Natural killer cell (primary cell): ENCODE results near the gene CYTL1. TPM values are rescaled to one million over a fixed set of nuclear protein-coding genes. Genes with fewer than 3 reads are reported as not detected.
"Not testable (repeated sequence)": the region's sequence is repeated elsewhere in the genome, so short reads cannot be mapped to it uniquely, and the experiment has no call there.

ENCODE experiments used
- ATAC-seq, 3 donors: fragments of 150-1000 bp in 2 of 3; fragments of 200-7000 bp in 1 of 3; cut with Tn5 transposase; 1 replicate in 1 of 3; 2 replicates in 2 of 3; pipeline ENCODE4 v1.10.0; 2021; ENCODE audit warnings: mild to moderate bottlenecking in 2 of 3, moderate library complexity in 2 of 3
- DNase-seq, 2 donors: peaks; one replicate each; pipeline versions ENCODE4 v3.0.0 to v3.0.0-alpha.2; 2013 to 2021; ENCODE audit warnings: mixed read lengths in 1 of 2
- H3K27ac ChIP-seq: one replicate; pipeline ENCODE4 v1.5.1; 2013; ENCODE audit warnings: mild to moderate bottlenecking, low read length
- H3K27me3 ChIP-seq: one replicate; pipeline ENCODE4 v1.6.1; 2013; ENCODE audit warnings: low read length; ENCODE audit not compliant: control insufficient read depth, insufficient read depth
- H3K36me3 ChIP-seq: one replicate; pipeline ENCODE4 v1.6.1; 2013; ENCODE audit warnings: low read length; ENCODE audit not compliant: control insufficient read depth, insufficient read depth
- H3K4me1 ChIP-seq: one replicate; pipeline ENCODE4 v1.6.1; 2013; ENCODE audit warnings: low read length; ENCODE audit not compliant: control insufficient read depth, insufficient read depth
- H3K4me3 ChIP-seq: one replicate; pipeline ENCODE4 v1.5.1; 2013; ENCODE audit warnings: low read length
- H3K9me3 ChIP-seq: one replicate; pipeline ENCODE4 v1.6.1; 2013; ENCODE audit warnings: low read length; ENCODE audit not compliant: control insufficient read depth, insufficient read depth
- H3K27ac Mint-ChIP-seq, 2 donors: one replicate each; pipeline ENCODE4 v1.8.0; 2022; ENCODE audit warnings: mild to moderate bottlenecking in 2 of 2, mixed read lengths in 2 of 2, moderate library complexity in 1 of 2
- H3K27me3 Mint-ChIP-seq, 2 donors: one replicate each; pipeline ENCODE4 v1.8.0; 2022; ENCODE audit warnings: low read depth in 2 of 2, mixed read lengths in 2 of 2
- H3K36me3 Mint-ChIP-seq: one replicate; pipeline ENCODE4 v1.8.0; 2022; ENCODE audit warnings: mixed read lengths
- H3K4me1 Mint-ChIP-seq, 2 donors: one replicate each; pipeline ENCODE4 v1.8.0; 2022; ENCODE audit warnings: mixed read lengths in 2 of 2
- H3K4me3 Mint-ChIP-seq: one replicate; pipeline ENCODE4 v1.8.0; 2022; ENCODE audit warnings: mild to moderate bottlenecking, moderate library complexity, mixed read lengths
- H3K9me3 Mint-ChIP-seq, 2 donors: one replicate each; pipeline ENCODE4 v1.8.0; 2022; ENCODE audit warnings: mixed read lengths in 2 of 2
- CTCF ChIP-seq: fragments of 200-600 bp; IDR thresholded peaks from one replicate; pipeline ENCODE4 v1.8.0; 2022; ENCODE audit warnings: antibody characterized with exemption
- WGBS: methylation state at CpG from one replicate; pipeline ENCODE4 v1.1.7; 2013; ENCODE audit warnings: missing lambda C conversion rate; ENCODE audit not compliant: insufficient coverage; 5-methylcytosine and 5-hydroxymethylcytosine counted together
- intact Hi-C: fragments of 100-400 bp; cut with micrococcal nuclease; formaldehyde crosslinking; loops from one replicate; pipeline ENCODE4 v1.14.2; 2022
- total RNA-seq, 4 donors: library from RNA; stranded (reverse); fragments of 120-200 nt in 1 of 4; gene quantifications; one replicate each; pipeline versions ENCODE4 v1.2.3 to v1.2.4, GENCODE V29; 2013 to 2022

CYTL1 gene
- total RNA-seq, 3 donors from 2014 or later (not counting 1 experiment from before 2014, with no cell fraction given) = 1.00 to 4.4 (median 1.9) TPM

- WGBS = 90% methylated on average over 8 of the region's 8 CpGs
- no peaks in the 10 kb centered on the region for H3K36me3 Mint-ChIP-seq
- H3K27me3 Mint-ChIP-seq = peaks cover 38 to 60% of the 10 kb centered on the region in 2 donors
These were observed 14.8 kb downstream of the CYTL1 start for GRCh38 chr4:5004496-5004895.

GRCh38 chr4:5003918-5004317 is 15.3 kb downstream of the CYTL1 start:
- Histone ChIP-seq H3K27me3 (no peaks in the 10 kb centered on the region), H3K9me3 (no peaks in the 10 kb centered on the region), H3K27ac (no peak overlapping the region), H3K4me3 (no peak overlapping the region), H3K36me3 (no peaks in the 10 kb centered on the region), H3K4me1 (no peaks in the 10 kb centered on the region)
- no peak for TF ChIP-seq CTCF
- intact Hi-C loops = no loop called here
- H3K4me3 Mint-ChIP-seq = no peak overlapping the region
- no peaks in the 10 kb centered on the region for H3K36me3 Mint-ChIP-seq
- H3K9me3 Mint-ChIP-seq = no peaks in the 10 kb centered on the region
- ATAC-seq (no peak), DNase-seq (no peak)
- no peak overlapping the region for H3K27ac Mint-ChIP-seq
- H3K27me3 Mint-ChIP-seq = peaks cover 34 to 60% of the 10 kb centered on the region in 2 donors
- no peaks in the 10 kb centered on the region for H3K4me1 Mint-ChIP-seq
- 90% methylated on average over 3 of the region's 3 CpGs for whole genome bisulfite sequencing

More at GRCh38 chr4:5004496-5004895, 14.8 kb downstream of the CYTL1 start:
- no peaks in the 10 kb centered on the region for H3K4me1 Mint-ChIP-seq
- no peaks in the 10 kb centered on the region for H3K4me1 ChIP-seq
- ATAC-seq = no peak
- H3K9me3 Mint-ChIP-seq = no peaks in the 10 kb centered on the region
- intact Hi-C loops = no loop called here
- H3K9me3 ChIP-seq = no peaks in the 10 kb centered on the region
- no peaks in the 10 kb centered on the region for H3K27me3 ChIP-seq
- H3K4me3 Mint-ChIP-seq = no peak overlapping the region
- H3K36me3 ChIP-seq = no peaks in the 10 kb centered on the region
- no peak overlapping the region for H3K27ac Mint-ChIP-seq
- no peak for DNase-seq
- H3K27ac ChIP-seq = no peak overlapping the region
- no peak for TF ChIP-seq CTCF
- no peak overlapping the region for H3K4me3 ChIP-seq

- H3K27me3 ChIP-seq = no peaks in the 10 kb centered on the region
- ATAC-seq = no peak
- TF ChIP-seq CTCF = no peak
- intact Hi-C loops = no loop called here
- 39% methylated on average over 9 of the region's 9 CpGs for WGBS
- no peak overlapping the region for H3K27ac ChIP-seq
- no peaks in the 10 kb centered on the region for H3K36me3 ChIP-seq
- Mint-ChIP-seq H3K9me3 (no peaks in the 10 kb centered on the region), H3K36me3 (no peaks in the 10 kb centered on the region), H3K27me3 (peaks cover 34 to 55% of the 10 kb centered on the region in 2 donors), H3K4me3 (no peak overlapping the region), H3K4me1 (no peaks in the 10 kb centered on the region), H3K27ac (no peak overlapping the region)
- DNase-seq = no peak
- H3K4me3 ChIP-seq = no peak overlapping the region
- H3K9me3 ChIP-seq = no peaks in the 10 kb centered on the region
- no peaks in the 10 kb centered on the region for H3K4me1 ChIP-seq
These were observed 15.8 kb downstream of the CYTL1 start for GRCh38 chr4:5003372-5003857.

GRCh38 chr4:5001641-5002040 is 17.6 kb downstream of the CYTL1 start:
- H3K27me3 ChIP-seq, H3K4me3 ChIP-seq: not testable (repeated sequence)
- WGBS = 83% methylated on average over 6 of the region's 6 CpGs

GRCh38 chr4:4996935-4997334 is 22.3 kb downstream of the CYTL1 start:
- H3K9me3 Mint-ChIP-seq, H3K9me3 ChIP-seq, H3K27ac ChIP-seq, H3K27me3 ChIP-seq, H3K4me1 ChIP-seq, H3K4me3 Mint-ChIP-seq, DNase-seq, H3K36me3 Mint-ChIP-seq, H3K4me3 ChIP-seq, H3K27ac Mint-ChIP-seq, ATAC-seq, H3K36me3 ChIP-seq: not testable (repeated sequence)
- WGBS = no CpG with 5 or more reads among the region's 1 CpG
- Mint-ChIP-seq H3K4me1 (peaks cover 13 to 17% of the 10 kb centered on the region in 2 donors), H3K27me3 (peaks cover 28 to 35% of the 10 kb centered on the region in 2 donors)
- intact Hi-C loops = loop anchor here (10.0 kb wide), 2 partner anchors 148 to 818 kb away; no protein-coding TSS in a partner anchor

More at GRCh38 chr4:5001641-5002040, 17.6 kb downstream of the CYTL1 start:
- H3K27ac Mint-ChIP-seq, H3K9me3 ChIP-seq, H3K4me1 ChIP-seq, H3K9me3 Mint-ChIP-seq, H3K4me3 Mint-ChIP-seq, DNase-seq, H3K27ac ChIP-seq, intact Hi-C loops, H3K36me3 Mint-ChIP-seq, H3K36me3 ChIP-seq, H3K4me1 Mint-ChIP-seq, ATAC-seq: not testable (repeated sequence)
- peaks cover 34 to 47% of the 10 kb centered on the region in 2 donors for H3K27me3 Mint-ChIP-seq
